Hepatocyte (in vitro differentiated cells): Measurements from ENCODE around the gene NKAIN1.

Source experiments
- CTCF ChIP-seq: fragments of 200-600 bp; sonication (generic); IDR thresholded peaks from 2 replicates; pipeline ENCODE4 v1.5.1; 2016; ENCODE audit warnings: antibody characterized with exemption, mild to moderate bottlenecking; ENCODE audit not compliant: poor library complexity
- EZH2phosphoT487 ChIP-seq: fragments of 200-600 bp; sonication (generic); IDR thresholded peaks from one replicate; pipeline ENCODE4 v1.6.1; 2018; ENCODE audit warnings: antibody characterized with exemption, mild to moderate bottlenecking, low read depth, moderate library complexity; ENCODE audit not compliant: unreplicated experiment, severe bottlenecking

- TF ChIP-seq CTCF (no peak), EZH2phosphoT487 (no peak)
Observed at GRCh38 chr1:31234870-31235269, 4.8 kb downstream of the NKAIN1 start.
